Stimulated activated effector memory CD8-positive, alpha-beta T cell treated with anti-CD3 and anti-CD28 coated beads, Interleukin-12 subunit alpha, Interleukin-12 subunit beta, amount 100 ng/mL, for 72 hours (primary cell): ENCODE data around the gene CREB1.
A peak's percentile ranks its signal among the peaks of the same experiment; 100 is the strongest.

Experiments
- ATAC-seq: fragments of 150-1000 bp; cut with Tn5 transposase; 2 replicates; pipeline ENCODE4 v1.10.0; 2021
- DNase-seq, 2 donors: peaks; one replicate each; pipeline ENCODE4 v3.0.0; 2021 to 2022; ENCODE audit warnings: low spot score in 2 of 2
- H3K27ac Mint-ChIP-seq: one replicate; pipeline ENCODE4 v1.8.0; 2022; ENCODE audit warnings: mild to moderate bottlenecking, mixed read lengths
- H3K36me3 Mint-ChIP-seq: one replicate; pipeline ENCODE4 v1.8.0; 2022; ENCODE audit warnings: mild to moderate bottlenecking, mixed read lengths
- H3K4me1 Mint-ChIP-seq: one replicate; pipeline ENCODE4 v1.8.0; 2022; ENCODE audit warnings: mixed read lengths
- H3K4me3 Mint-ChIP-seq: one replicate; pipeline ENCODE4 v1.8.0; 2022; ENCODE audit warnings: mild to moderate bottlenecking, mixed read lengths
- H3K9me3 Mint-ChIP-seq: one replicate; pipeline ENCODE4 v1.8.0; 2022; ENCODE audit warnings: mixed read lengths

The CREB1 gene

GRCh38 chr2:207606399-207606798 lies 76.6 kb downstream of the CREB1 start:
- Mint-ChIP-seq H3K9me3 (no peaks in the 10 kb centered on the region), H3K4me3 (no peak overlapping the region), H3K36me3 (peaks cover 32% of the 10 kb centered on the region), H3K27ac (no peak overlapping the region), H3K4me1 (peaks cover 12% of the 10 kb centered on the region)
- DNase-seq (no peak), ATAC-seq (no peak)

- no peak for DNase-seq
- Mint-ChIP-seq H3K27ac (no peak overlapping the region), H3K4me1 (peaks cover 9% of the 10 kb centered on the region), H3K4me3 (no peak overlapping the region), H3K9me3 (no peaks in the 10 kb centered on the region), H3K36me3 (peaks cover 28% of the 10 kb centered on the region)
- no peak for ATAC-seq
Measured at GRCh38 chr2:207606829-207607228, 77.1 kb downstream of the CREB1 start.

DNA sequence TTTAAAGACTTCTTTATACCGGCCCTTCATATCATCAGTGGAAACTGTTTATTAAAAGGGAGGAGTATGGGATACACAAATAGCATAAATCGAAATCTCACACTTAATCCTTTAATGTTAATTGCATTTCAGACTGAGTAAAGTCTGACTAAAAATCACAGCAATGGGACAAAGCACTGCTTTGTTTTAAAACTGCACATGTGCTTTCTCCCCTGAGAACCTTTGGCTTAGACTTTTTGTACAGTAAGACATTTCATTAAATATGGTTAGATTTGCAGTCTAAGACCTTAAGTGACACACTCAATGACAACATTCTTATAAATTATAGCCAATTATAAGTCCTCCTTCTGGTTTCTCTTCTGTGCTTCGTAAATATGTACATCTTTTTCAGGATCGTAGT lies 83.0 kb downstream of the CREB1 start:
- Mint-ChIP-seq H3K4me1 (peaks cover 9% of the 10 kb centered on the region), H3K36me3 (peaks cover 40% of the 10 kb centered on the region), H3K27ac (no peak overlapping the region), H3K9me3 (no peaks in the 10 kb centered on the region), H3K4me3 (no peak overlapping the region)
- no peak for DNase-seq
- ATAC-seq: no peak

DNA sequence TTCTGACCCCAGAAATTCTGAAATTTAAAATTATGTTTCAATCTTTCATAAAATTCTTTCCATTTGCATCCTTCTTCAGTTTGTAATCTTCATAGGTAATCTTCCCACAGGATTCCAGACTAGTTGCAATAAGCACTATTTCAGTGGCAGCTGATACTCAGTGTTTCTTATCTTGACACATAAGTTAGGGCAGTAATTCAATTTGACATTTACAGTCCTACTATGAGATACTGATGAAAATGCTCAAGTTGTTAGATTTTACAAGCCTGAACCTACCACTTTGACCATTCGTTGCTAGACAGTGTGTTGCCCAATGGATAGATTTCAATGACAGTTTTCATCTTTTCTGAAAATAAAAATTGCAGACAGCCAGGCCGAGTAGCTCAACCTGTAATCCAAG lies 85.1 kb downstream of the CREB1 start:
- Mint-ChIP-seq H3K27ac (no peak overlapping the region), H3K4me1 (peaks cover 17% of the 10 kb centered on the region), H3K9me3 (no peaks in the 10 kb centered on the region), H3K4me3 (no peak overlapping the region), H3K36me3 (peaks cover 61% of the 10 kb centered on the region)
- DNase-seq: no peak
- ATAC-seq: no peak

- Mint-ChIP-seq H3K36me3 (peaks cover 75% of the 10 kb centered on the region), H3K4me3 (no peak overlapping the region), H3K4me1 (peaks cover 21% of the 10 kb centered on the region), H3K27ac (no peak overlapping the region), H3K9me3 (no peaks in the 10 kb centered on the region)
- no peak for DNase-seq
- no peak for ATAC-seq
Measured at GRCh38 chr2:207616185-207616584, 86.4 kb downstream of the CREB1 start.

GRCh38 chr2:207617011-207617671 lies 87.4 kb downstream of the CREB1 start:
- H3K27ac Mint-ChIP-seq: no peak overlapping the region
- H3K36me3 Mint-ChIP-seq: peaks cover 84% of the 10 kb centered on the region
- ATAC-seq (no peak), DNase-seq (no peak)
- H3K4me1 Mint-ChIP-seq: peaks cover 29% of the 10 kb centered on the region
- no peaks in the 10 kb centered on the region for H3K9me3 Mint-ChIP-seq
- no peak overlapping the region for H3K4me3 Mint-ChIP-seq

DNA sequence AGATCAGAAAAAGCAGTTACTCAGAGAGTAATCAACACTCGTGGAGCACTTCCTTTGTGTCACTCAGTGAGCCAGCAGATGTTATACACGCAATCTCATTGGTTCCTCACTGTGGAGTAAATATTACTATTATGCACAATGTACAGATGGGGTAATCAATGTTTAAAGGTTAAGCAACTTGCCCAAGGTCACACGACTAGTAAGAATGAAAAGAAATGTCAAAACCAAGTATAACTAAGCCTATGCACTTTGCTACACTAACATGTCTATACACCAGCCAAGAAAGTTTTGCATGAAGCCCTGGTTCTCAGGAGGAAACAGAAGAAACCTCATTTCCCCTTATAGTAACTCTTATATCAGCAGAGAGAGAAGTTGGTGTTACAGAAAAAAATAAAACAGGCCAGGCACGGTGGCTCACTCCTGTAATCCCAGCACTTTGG lies 90.0 kb downstream of the CREB1 start:
- ATAC-seq (peak; percentile 33), DNase-seq (no peak)
- peaks cover 45% of the 10 kb centered on the region for H3K4me1 Mint-ChIP-seq
- H3K4me3 Mint-ChIP-seq: no peak overlapping the region
- H3K27ac Mint-ChIP-seq: no peak overlapping the region
- H3K9me3 Mint-ChIP-seq: no peaks in the 10 kb centered on the region
- H3K36me3 Mint-ChIP-seq: peaks cover 91% of the 10 kb centered on the region

DNA sequence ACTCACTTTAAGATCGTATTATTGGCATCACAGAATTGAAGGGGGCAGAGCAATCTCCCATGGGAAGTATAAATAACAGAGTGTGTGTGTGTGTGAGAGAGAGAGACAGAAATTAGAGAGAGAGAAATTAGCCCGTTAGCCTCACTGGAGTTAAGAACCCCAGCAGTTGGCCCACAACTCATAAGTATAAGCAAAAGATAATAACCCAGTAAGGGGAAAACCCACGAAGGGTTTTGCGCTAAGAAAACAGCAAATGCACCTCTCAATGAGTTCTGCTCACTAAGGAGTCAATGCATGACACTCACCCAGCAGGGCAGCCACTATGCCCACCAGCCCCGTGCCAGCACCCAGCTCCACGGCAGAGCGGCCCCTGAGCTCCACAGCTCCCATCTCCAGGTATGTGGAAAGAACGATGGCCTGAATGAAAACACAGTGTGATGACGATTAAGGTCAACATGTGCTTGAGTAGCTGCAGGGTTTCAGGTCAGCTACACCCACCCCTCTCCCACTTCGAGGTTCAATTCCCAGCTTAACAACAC lies 91.8 kb downstream of the CREB1 start:
- DNase-seq (no peak), ATAC-seq (no peak)
- Mint-ChIP-seq H3K4me1 (peaks cover 45% of the 10 kb centered on the region), H3K4me3 (no peak overlapping the region), H3K27ac (no peak overlapping the region), H3K36me3 (peaks cover 81% of the 10 kb centered on the region), H3K9me3 (no peaks in the 10 kb centered on the region)

- DNase-seq (peak; percentile 53 to 79), ATAC-seq (peak; percentile 61)
- Mint-ChIP-seq H3K9me3 (no peaks in the 10 kb centered on the region), H3K4me1 (peaks cover 43% of the 10 kb centered on the region), H3K27ac (peak overlapping the region; percentile 88), H3K36me3 (peaks cover 60% of the 10 kb centered on the region), H3K4me3 (peak overlapping the region; percentile 84)
Measured at GRCh38 chr2:207624185-207625013, 94.6 kb downstream of the CREB1 start.

GRCh38 chr2:207625014-207625907 lies 95.5 kb downstream of the CREB1 start, which contains the start of gene METTL21A:
TSS of gene METTL21A (minus strand) at chr2:207625394. CDS start at chr2:207624375, 1,019 bp downstream.
- DNase-seq: peak; percentile 86 to 96
- Mint-ChIP-seq H3K4me1 (peaks cover 36% of the 10 kb centered on the region), H3K36me3 (peaks cover 51% of the 10 kb centered on the region), H3K4me3 (peak within 1 kb of the TSS; percentile 84), H3K27ac (peak within 1 kb of the TSS; percentile 88), H3K9me3 (no peaks in the 10 kb centered on the region)
- ATAC-seq: peak; percentile 88

- Mint-ChIP-seq H3K27ac (no peak overlapping the region), H3K4me1 (peaks cover 18% of the 10 kb centered on the region), H3K36me3 (peaks cover 12% of the 10 kb centered on the region), H3K4me3 (no peak overlapping the region), H3K9me3 (no peaks in the 10 kb centered on the region)
- no peak for ATAC-seq
- DNase-seq: peak in 1 of 2 donors; percentile 38
Measured at GRCh38 chr2:207629553-207629952, 99.8 kb downstream of the CREB1 start.

GRCh38 chr2:207630491-207630890 lies 100.7 kb downstream of the CREB1 start:
- Mint-ChIP-seq H3K9me3 (no peaks in the 10 kb centered on the region), H3K4me3 (no peak overlapping the region), H3K27ac (no peak overlapping the region), H3K4me1 (peaks cover 18% of the 10 kb centered on the region), H3K36me3 (peaks cover 9% of the 10 kb centered on the region)
- ATAC-seq: no peak
- DNase-seq: peak in 1 of 2 donors; percentile 26

DNA sequence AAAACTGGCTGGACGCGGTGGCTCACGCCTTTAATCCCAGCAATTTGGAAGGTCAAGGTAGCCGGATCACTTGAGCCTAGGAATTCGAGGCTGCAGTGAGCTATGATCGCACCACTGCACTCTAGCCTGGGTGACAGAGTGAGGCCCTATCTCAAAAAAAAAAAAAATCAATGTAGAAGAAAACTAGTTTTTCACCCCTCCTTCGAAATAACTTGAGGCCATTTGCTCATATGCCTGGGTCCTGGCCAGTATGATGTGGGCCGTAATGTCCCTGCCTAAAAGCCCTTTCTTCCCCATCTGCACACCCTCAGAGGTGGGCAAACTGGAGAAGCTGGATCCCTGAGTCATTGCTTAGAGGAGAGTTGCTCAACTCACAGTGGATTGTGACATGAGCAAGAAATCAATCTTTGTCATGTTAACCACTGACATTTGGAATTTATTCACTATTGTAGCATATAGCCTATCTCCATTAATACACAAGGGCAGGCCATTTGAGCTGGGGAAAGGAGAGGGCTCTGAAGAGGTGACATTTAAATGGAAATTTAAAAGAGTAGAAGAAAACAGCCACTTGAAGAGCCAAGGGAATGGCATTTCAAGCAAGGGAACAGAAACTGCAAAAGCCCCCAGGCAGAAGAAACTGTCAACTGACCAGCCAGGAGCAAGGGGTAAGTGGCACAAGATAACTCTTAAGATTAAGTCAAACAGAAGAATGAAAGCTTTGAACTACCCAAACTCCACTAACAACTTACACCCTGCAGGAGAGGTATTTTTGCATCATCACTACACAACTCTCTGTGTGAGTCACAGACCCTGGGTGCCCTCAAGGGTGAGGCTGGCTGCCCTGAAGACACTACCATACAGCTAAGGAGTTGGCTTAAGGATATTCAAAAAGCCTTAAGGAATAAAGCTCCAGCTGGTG lies 103.1 kb downstream of the CREB1 start:
- H3K4me3 Mint-ChIP-seq: no peak overlapping the region
- no peaks in the 10 kb centered on the region for H3K9me3 Mint-ChIP-seq
- peaks cover 8% of the 10 kb centered on the region for H3K4me1 Mint-ChIP-seq
- H3K36me3 Mint-ChIP-seq: no peaks in the 10 kb centered on the region
- ATAC-seq: peak; percentile 89
- H3K27ac Mint-ChIP-seq: no peak overlapping the region
- peak in 1 of 2 donors; percentile 45 for DNase-seq

DNA sequence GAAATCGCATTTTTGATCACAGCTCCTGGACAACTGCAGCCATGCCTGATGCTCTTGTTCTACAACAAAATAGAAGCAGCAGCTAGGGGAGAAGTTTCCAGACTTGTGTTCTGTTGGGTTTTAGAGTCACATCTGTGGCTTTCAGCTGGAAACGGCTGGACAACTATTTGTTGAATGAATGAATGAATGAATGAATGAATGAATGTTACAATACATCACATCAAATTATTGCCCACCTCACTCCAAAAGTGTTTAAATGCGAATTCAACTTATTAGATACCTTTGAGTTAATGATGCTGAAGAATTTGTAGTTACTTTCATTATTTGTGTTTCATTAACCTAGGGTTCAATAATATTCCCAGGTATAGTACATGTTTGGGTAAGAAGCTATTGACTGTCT lies 103.9 kb downstream of the CREB1 start:
- Mint-ChIP-seq H3K4me1 (peaks cover 7% of the 10 kb centered on the region), H3K36me3 (no peaks in the 10 kb centered on the region), H3K4me3 (no peak overlapping the region), H3K27ac (no peak overlapping the region), H3K9me3 (no peaks in the 10 kb centered on the region)
- DNase-seq (peak in 1 of 2 donors; percentile 36), ATAC-seq (no peak)
